SK-N-SH (cell line): Measurements from ENCODE around the gene KLHL22. TPM values are rescaled to one million over a fixed set of nuclear protein-coding genes. Genes with fewer than 3 reads are reported as not detected.

Experiments used
- CTCF ChIA-PET: fragments of 300-600, 350-600 bp; formaldehyde crosslinking; extraction: SDS; loops from one replicate; lab custom pipeline; 2021; lab: Yijun Ruan, JAX
- POLR2A ChIA-PET: fragments of 350-600 bp; sonication (Branson Sonifier 250); formaldehyde crosslinking; extraction: SDS; loops from one replicate; lab custom pipeline; 2020; ENCODE audit warnings: antibody characterized with exemption, inconsistent platforms; lab: Yijun Ruan, JAX
- DNase-seq: peaks from one replicate; pipeline ENCODE4 v3.0.0; 2012
- H2AFZ ChIP-seq: fragments of 200-600 bp; sonication (generic); 2 replicates; pipeline ENCODE4 v1.8.1; 2016; ENCODE audit warnings: antibody characterized with exemption, mild to moderate bottlenecking, low read depth
- H3F3A ChIP-seq: fragments of 200-600 bp; sonication (generic); replicated peaks from 2 replicates; pipeline ENCODE3; 2016; ENCODE audit warnings: antibody characterized with exemption, mild to moderate bottlenecking; ENCODE audit not compliant: insufficient read depth
- H3K27ac ChIP-seq, 2 experiments: fragments of 200-500 bp in 1 of 2; fragments of 200-600 bp in 1 of 2; sonication (Bioruptor generic) in 1 of 2; sonication (generic), shearing (Covaris generic) in 1 of 2; 2 replicates each; pipeline versions ENCODE4 v1.5.1 to v1.6.1; 2014 to 2016; ENCODE audit warnings: low read depth in 2 of 2, inconsistent platforms in 1 of 2, low read length in 1 of 2, mild to moderate bottlenecking in 1 of 2, mixed read lengths in 1 of 2
- H3K27me3 ChIP-seq: fragments of 200-600 bp; sonication (generic), shearing (Covaris generic); 2 replicates; pipeline ENCODE4 v1.6.1; 2016; ENCODE audit warnings: mixed run types; ENCODE audit not compliant: insufficient read depth
- H3K36me3 ChIP-seq, 2 experiments: fragments of 200-500 bp in 1 of 2; fragments of 200-600 bp in 1 of 2; sonication (Bioruptor generic) in 1 of 2; sonication (generic) in 1 of 2; replicated peaks in 1 of 2; 2 replicates each; pipeline versions ENCODE3 to v1.5.1; 2014 to 2016; ENCODE audit warnings: low read length in 1 of 2, mild to moderate bottlenecking in 1 of 2; ENCODE audit not compliant: insufficient read depth in 2 of 2, control insufficient read depth in 1 of 2
- H3K4me1 ChIP-seq, 2 experiments: fragments of 200-500 bp in 1 of 2; fragments of 200-600 bp in 1 of 2; sonication (Bioruptor generic) in 1 of 2; sonication (generic), shearing (Covaris generic) in 1 of 2; 2 replicates each; pipeline versions ENCODE4 v1.5.1 to v1.6.1; 2014 to 2016; ENCODE audit warnings: low read depth in 1 of 2, low read length in 1 of 2, mixed run types in 1 of 2; ENCODE audit not compliant: insufficient read depth in 2 of 2, control insufficient read depth in 1 of 2
- H3K4me2 ChIP-seq: fragments of 200-600 bp; sonication (generic), shearing (Covaris generic); 2 replicates; pipeline ENCODE4 v1.6.1; 2017; ENCODE audit warnings: mixed run types
- H3K4me3 ChIP-seq, 2 experiments: fragments of 200-500 bp in 1 of 2; fragments of 200-600 bp in 1 of 2; sonication (Bioruptor generic) in 1 of 2; sonication (generic), shearing (Covaris generic) in 1 of 2; 2 replicates each; pipeline versions ENCODE4 v1.5.1 to v1.8.1; 2014 to 2016; ENCODE audit warnings: low read depth in 2 of 2, inconsistent platforms in 1 of 2, low read length in 1 of 2, mild to moderate bottlenecking in 1 of 2, mixed read lengths in 1 of 2, moderate library complexity in 1 of 2
- H3K79me2 ChIP-seq: fragments of 200-600 bp; sonication (generic); 2 replicates; pipeline ENCODE4 v1.8.1; 2017; ENCODE audit warnings: mild to moderate bottlenecking; ENCODE audit not compliant: insufficient read depth
- H3K9ac ChIP-seq: fragments of 200-600 bp; sonication (generic); 2 replicates; pipeline ENCODE4 v1.6.1; 2017; ENCODE audit warnings: mixed run types
- H3K9me2 ChIP-seq: fragments of 200-600 bp; sonication (generic); 2 replicates; pipeline ENCODE4 v1.6.1; 2017; ENCODE audit warnings: mixed run types
- H3K9me3 ChIP-seq: fragments of 200-600 bp; sonication (generic); 2 replicates; pipeline ENCODE4 v1.6.1; 2017; ENCODE audit warnings: mixed run types, mild to moderate bottlenecking, moderate library complexity
- H4K20me1 ChIP-seq: fragments of 200-600 bp; sonication (generic); 2 replicates; pipeline ENCODE4 v1.6.1; 2017; ENCODE audit warnings: mild to moderate bottlenecking, mixed run types; ENCODE audit not compliant: insufficient read depth
- CHD2 ChIP-seq: fragments of 150-350 bp; IDR thresholded peaks from 2 replicates; pipeline ENCODE4 v1.6.1; 2018; ENCODE audit warnings: low read length; ENCODE audit not compliant: partially characterized antibody
- ELF1 ChIP-seq: IDR thresholded peaks from 2 replicates; pipeline ENCODE4 v1.4.0; 2012
- EZH2phosphoT487 ChIP-seq: fragments of 200-600 bp; sonication (generic); IDR thresholded peaks from 2 replicates; pipeline ENCODE4 v1.6.1; 2017; ENCODE audit warnings: low read depth, mixed run types, mild to moderate bottlenecking, antibody characterized with exemption, moderate library complexity, borderline replicate concordance
- FOXJ3 ChIP-seq: sonication (generic); formaldehyde crosslinking; IDR thresholded peaks from 2 replicates; pipeline ENCODE4 v1.5.1; 2020; ENCODE audit warnings: mild to moderate bottlenecking, missing genetic modification reagents
- MXI1 ChIP-seq: IDR thresholded peaks from 2 replicates; pipeline ENCODE4 v1.6.1; 2012; ENCODE audit warnings: mild to moderate bottlenecking, low read depth, low read length, improper control_type of control experiment
- NFIC ChIP-seq: IDR thresholded peaks from 2 replicates; pipeline ENCODE4 v1.4.0; 2012; ENCODE audit warnings: borderline replicate concordance
- POLR2AphosphoS5 ChIP-seq: IDR thresholded peaks from 2 replicates; pipeline ENCODE4 v1.6.1; 2012; ENCODE audit warnings: low read depth, low read length
- RAD21 ChIP-seq: IDR thresholded peaks from 2 replicates; pipeline ENCODE4 v1.6.1; 2012; ENCODE audit warnings: mild to moderate bottlenecking, low read length
- TAF1 ChIP-seq: IDR thresholded peaks from 2 replicates; pipeline ENCODE4 v1.6.1; 2012; ENCODE audit warnings: low read depth, mild to moderate bottlenecking, low read length, moderate library complexity, borderline replicate concordance
- WGBS: methylation state at CpG from one replicate; pipeline ENCODE4 v1.1.6; 2017; ENCODE audit warnings: low lambda C conversion rate; 5-methylcytosine and 5-hydroxymethylcytosine counted together
- polyA plus RNA-seq, 3 experiments: library from polyadenylated mRNA; depleted of rRNA; stranded (reverse); fragments of >200 nt; gene quantifications; 2 replicates each; pipeline ENCODE4 v1.2.3, GENCODE V29; 2012
- TF ChIP-seq, protein P1 (sequence below): fragments of 150-350 bp; IDR thresholded peaks from 2 replicates; pipeline ENCODE4 v1.6.1; 2017; ENCODE audit warnings: antibody characterized with exemption, low read length, low read depth, borderline replicate concordance
- TF ChIP-seq, protein P2 (sequence below): IDR thresholded peaks from 2 replicates; pipeline ENCODE4 v1.4.0; 2012; ENCODE audit warnings: low read depth, borderline replicate concordance
- TF ChIP-seq, protein P3 (sequence below): IDR thresholded peaks from 2 replicates; pipeline ENCODE4; 2012

KLHL22 gene
- polyA plus RNA-seq, 1 of the 3 experiments (the other 2 are of a cell fraction), result 26.5 TPM

DNA sequence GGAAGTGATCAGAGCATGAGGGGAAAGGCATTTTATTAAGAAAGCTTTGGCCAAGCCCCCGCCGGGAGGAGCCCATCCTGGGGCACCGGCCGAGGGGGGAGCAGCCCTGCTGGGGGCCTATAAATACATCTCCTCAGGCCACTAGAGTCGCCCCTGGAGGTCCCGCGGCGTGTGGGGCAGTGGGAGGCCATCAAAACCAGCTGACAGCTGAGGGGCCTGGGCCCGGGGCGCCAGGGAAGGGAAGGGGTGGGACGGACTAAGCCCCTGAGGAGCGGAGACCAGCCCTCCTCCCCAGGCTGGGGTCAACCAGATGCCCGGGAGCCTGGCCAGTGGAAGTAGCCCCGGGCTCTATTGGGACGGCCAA lies 71.0 kb downstream of the KLHL22 start (continued):
- TF ChIP-seq, protein P1, sequence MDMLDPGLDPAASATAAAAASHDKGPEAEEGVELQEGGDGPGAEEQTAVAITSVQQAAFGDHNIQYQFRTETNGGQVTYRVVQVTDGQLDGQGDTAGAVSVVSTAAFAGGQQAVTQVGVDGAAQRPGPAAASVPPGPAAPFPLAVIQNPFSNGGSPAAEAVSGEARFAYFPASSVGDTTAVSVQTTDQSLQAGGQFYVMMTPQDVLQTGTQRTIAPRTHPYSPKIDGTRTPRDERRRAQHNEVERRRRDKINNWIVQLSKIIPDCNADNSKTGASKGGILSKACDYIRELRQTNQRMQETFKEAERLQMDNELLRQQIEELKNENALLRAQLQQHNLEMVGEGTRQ, result no peak
- no peak for TF ChIP-seq MXI1

DNA sequence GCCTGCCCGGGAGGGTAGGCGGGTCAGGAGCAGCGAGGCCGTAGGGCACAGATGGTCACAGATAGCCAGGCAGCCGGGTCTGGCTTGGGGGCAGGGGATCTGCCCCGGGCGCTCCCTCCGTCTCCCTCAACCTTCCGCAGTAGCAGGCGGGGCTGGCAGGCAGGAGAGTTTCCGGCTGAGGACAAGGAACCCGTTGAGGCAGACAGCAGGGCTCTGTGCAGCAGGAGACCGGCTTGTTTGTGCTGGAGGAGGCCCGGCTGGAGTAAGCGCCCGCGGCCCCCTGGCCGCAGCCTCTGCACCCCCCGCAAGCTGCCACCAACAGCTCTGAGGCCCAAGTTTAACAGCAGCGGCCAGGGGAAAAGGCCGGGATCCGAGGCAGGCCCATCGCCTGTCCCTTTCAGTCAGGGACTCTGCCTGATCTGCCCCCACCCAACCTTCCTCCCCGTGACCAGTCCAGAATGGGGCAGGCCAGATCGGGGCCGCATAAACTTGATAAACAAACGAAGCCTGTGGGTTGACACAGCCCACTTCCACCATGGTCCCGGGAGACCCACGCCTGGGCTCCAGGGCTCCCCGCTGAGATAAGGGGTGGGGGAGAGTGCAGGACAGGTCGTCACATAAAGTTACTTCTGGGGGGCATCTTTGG lies 71.6 kb downstream of the KLHL22 start:
- Histone ChIP-seq H3K27ac (peak overlapping the region; percentile 74 to 95; a peak in 3 of 4 replicates), H3K4me1 (peaks cover 16 to 44% of the 10 kb centered on the region in 2 experiments; a peak in 3 of 4 replicates), H3K9me3 (no peaks in the 10 kb centered on the region), H3K27me3 (no peaks in the 10 kb centered on the region), H3K9me2 (no peaks in the 10 kb centered on the region), H3K4me3 (no peak overlapping the region), H3K4me2 (peak overlapping the region; percentile 62; the same call in 1 of the 2 replicates), H3K36me3 (peaks cover 11 to 39% of the 10 kb centered on the region in 2 experiments), H2AFZ (no peak overlapping the region), H4K20me1 (peaks cover 35% of the 10 kb centered on the region), H3K9ac (no peak overlapping the region), H3K79me2 (no peaks in the 10 kb centered on the region), H3F3A (peaks cover 16% of the 10 kb centered on the region)
- TF ChIP-seq EZH2phosphoT487, result no peak
- TF ChIP-seq CHD2, result peak; percentile 19
- ChIA-PET POLR2A (interaction anchor here (0.9 to 3.1 kb wide), 4 partner anchors 10 to 33 kb away, joined by 4 to 13 read pairs (median 7); partner anchors contain the start of gene SCARF2), CTCF (interaction anchor here (0.8 to 3.4 kb wide), 4 partner anchors 11 to 140 kb away, joined by 3 to 17 read pairs (median 6); no protein-coding TSS in a partner anchor)
- peak; percentile 71 for DNase-seq
- WGBS, result 73% methylated on average over 11 of the region's 31 CpGs

DNA sequence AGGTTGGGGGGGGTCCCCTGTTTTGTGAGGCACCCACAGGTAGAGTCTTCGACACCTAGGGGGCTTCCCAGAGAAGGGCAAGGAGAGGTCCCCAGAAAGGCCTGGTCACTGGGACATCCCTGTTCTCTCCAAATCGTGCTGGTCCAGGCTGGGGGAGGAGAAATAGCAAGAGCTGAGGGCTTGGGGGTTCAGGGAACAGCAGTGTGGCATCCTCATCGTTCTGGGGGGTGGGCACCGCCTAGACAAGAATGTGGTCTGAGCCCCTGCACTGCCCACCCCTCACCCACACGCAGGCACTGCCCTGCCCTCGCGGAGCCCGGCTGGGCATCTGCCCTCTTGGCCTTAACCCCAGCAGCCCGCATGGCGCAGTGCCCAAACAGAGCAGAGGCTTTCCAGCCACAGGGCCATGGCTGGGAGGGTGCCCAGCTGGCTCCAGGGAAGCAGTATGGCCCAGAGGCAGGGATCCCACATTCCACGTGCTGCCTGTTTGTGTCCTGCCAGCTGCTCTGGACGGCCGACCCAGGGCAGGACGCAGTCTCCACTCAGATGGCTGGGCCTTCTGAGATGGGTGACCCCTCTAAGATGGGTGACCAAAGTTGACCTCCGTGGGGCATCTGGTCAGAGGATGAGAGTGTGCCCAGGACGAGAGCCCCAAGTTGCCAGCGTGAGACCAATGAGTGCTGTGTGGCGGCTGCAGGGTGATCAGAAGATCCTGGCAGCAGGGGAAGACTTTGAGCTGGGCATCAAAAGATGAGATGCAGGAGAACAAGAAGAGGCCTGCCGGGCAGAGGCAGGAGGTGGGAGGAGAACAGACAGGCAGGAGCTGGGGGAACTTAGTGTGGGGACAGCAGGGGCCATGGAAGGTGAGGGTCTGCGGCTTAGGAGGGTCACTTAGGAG lies 72.3 kb downstream of the KLHL22 start:
- peaks cover 8 to 34% of the 10 kb centered on the region in 2 experiments for H3K36me3 ChIP-seq
- no peaks in the 10 kb centered on the region for H3K9me3 ChIP-seq
- no peak overlapping the region for H2AFZ ChIP-seq
- DNase-seq, result peak; percentile 88
- H3K79me2 ChIP-seq, result no peaks in the 10 kb centered on the region
- peaks cover 28% of the 10 kb centered on the region for H4K20me1 ChIP-seq
- H3K9ac ChIP-seq, result no peak overlapping the region
- H3K9me2 ChIP-seq, result no peaks in the 10 kb centered on the region
- H3F3A ChIP-seq, result peaks cover 16% of the 10 kb centered on the region
- peak overlapping the region; percentile 74 to 95; a peak in 3 of 4 replicates for H3K27ac ChIP-seq
- peak overlapping the region; percentile 62; the same call in 1 of the 2 replicates for H3K4me2 ChIP-seq
- ChIA-PET CTCF (interaction anchor here (0.7 to 3.4 kb wide), 7 partner anchors 11 to 153 kb away, joined by 3 to 17 read pairs (median 3); no protein-coding TSS in a partner anchor), POLR2A (interaction anchor here (0.7 to 3.1 kb wide), 6 partner anchors 11 to 592 kb away, joined by 3 to 13 read pairs (median 4); partner anchors contain the start of genes P2RX6 and SCARF2)
- no peak overlapping the region for H3K4me3 ChIP-seq
- WGBS, result 58% methylated on average over 13 of the region's 20 CpGs
- no peaks in the 10 kb centered on the region for H3K27me3 ChIP-seq
- peaks cover 16 to 44% of the 10 kb centered on the region in 2 experiments; a peak in 3 of 4 replicates for H3K4me1 ChIP-seq
- TF ChIP-seq FOXJ3 (CRISPR knock-in tag) (peak; percentile 64; the same call in 1 of the 2 replicates), NFIC (peak; percentile 76), MXI1 (peak; percentile 85), RAD21 (no peak), EZH2phosphoT487 (no peak), TAF1 (no peak), POLR2AphosphoS5 (no peak), ELF1 (no peak)
- TF ChIP-seq, protein P2, sequence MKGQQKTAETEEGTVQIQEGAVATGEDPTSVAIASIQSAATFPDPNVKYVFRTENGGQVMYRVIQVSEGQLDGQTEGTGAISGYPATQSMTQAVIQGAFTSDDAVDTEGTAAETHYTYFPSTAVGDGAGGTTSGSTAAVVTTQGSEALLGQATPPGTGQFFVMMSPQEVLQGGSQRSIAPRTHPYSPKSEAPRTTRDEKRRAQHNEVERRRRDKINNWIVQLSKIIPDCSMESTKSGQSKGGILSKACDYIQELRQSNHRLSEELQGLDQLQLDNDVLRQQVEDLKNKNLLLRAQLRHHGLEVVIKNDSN, result no peak
- TF ChIP-seq, protein P1, result no peak
- TF ChIP-seq, protein P3, sequence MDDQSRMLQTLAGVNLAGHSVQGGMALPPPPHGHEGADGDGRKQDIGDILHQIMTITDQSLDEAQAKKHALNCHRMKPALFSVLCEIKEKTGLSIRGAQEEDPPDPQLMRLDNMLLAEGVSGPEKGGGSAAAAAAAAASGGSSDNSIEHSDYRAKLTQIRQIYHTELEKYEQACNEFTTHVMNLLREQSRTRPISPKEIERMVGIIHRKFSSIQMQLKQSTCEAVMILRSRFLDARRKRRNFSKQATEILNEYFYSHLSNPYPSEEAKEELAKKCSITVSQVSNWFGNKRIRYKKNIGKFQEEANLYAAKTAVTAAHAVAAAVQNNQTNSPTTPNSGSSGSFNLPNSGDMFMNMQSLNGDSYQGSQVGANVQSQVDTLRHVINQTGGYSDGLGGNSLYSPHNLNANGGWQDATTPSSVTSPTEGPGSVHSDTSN, result peak; percentile 35; the same call in 1 of the 2 replicates
